ENCODE results near the gene UBQLN1.
"Not testable (repeated sequence)": the region's sequence is repeated elsewhere in the genome, so short reads cannot be mapped to it uniquely, and the experiment has no call there.

UBQLN1 gene

GRCh38 chr9:83707768-83708514 is at the start of gene UBQLN1:
UBQLN1 (minus strand) TSS chr9:83707958; CDS start chr9:83707679, 279 bp downstream.
- H3K27ac Mint-ChIP-seq, result peak within 1 kb of the TSS; percentile 100
- peak within 1 kb of the TSS; percentile 99 to 100 for H3K4me3 Mint-ChIP-seq
- ATAC-seq (replicated peaks) (peak; percentile 84 to 87), DNase-seq (peak; percentile 88)
- H3K4me1 Mint-ChIP-seq, result peaks cover 23 to 45% of the 10 kb centered on the region in 2 donors
- H3K36me3 Mint-ChIP-seq, result peaks cover 17 to 22% of the 10 kb centered on the region in 2 donors
- no peaks in the 10 kb centered on the region for H3K27me3 Mint-ChIP-seq
- H3K9me3 Mint-ChIP-seq, result peaks cover 0 to 2% of the 10 kb centered on the region in 2 donors

GRCh38 chr9:83754383-83754977 is 46.7 kb upstream of the UBQLN1 start:
- H3K27me3 Mint-ChIP-seq, result no peaks in the 10 kb centered on the region
- H3K9me3 Mint-ChIP-seq, result no peaks in the 10 kb centered on the region
- ATAC-seq (replicated peaks) (peak; percentile 34 to 65), DNase-seq (no peak)
- H3K36me3 Mint-ChIP-seq, result peaks cover 7 to 10% of the 10 kb centered on the region in 2 donors
- H3K4me3 Mint-ChIP-seq, result no peak overlapping the region
- H3K27ac Mint-ChIP-seq, result no peak overlapping the region
- H3K4me1 Mint-ChIP-seq, result peaks cover 4 to 6% of the 10 kb centered on the region in 2 donors

- Mint-ChIP-seq H3K36me3 (peaks cover 7 to 10% of the 10 kb centered on the region in 2 donors), H3K4me1 (peaks cover 4 to 6% of the 10 kb centered on the region in 2 donors), H3K9me3 (no peaks in the 10 kb centered on the region), H3K27me3 (no peaks in the 10 kb centered on the region), H3K4me3 (no peak overlapping the region), H3K27ac (no peak overlapping the region)
- no peak for ATAC-seq (replicated peaks)
- no peak for DNase-seq
These were observed 41.9 kb upstream of the UBQLN1 start for GRCh38 chr9:83749706-83750105.

- Mint-ChIP-seq H3K9me3 (no peaks in the 10 kb centered on the region), H3K27ac (no peak overlapping the region), H3K36me3 (peaks cover 0 to under 1% of the 10 kb centered on the region in 2 donors), H3K4me3 (no peak overlapping the region), H3K4me1 (no peaks in the 10 kb centered on the region), H3K27me3 (no peaks in the 10 kb centered on the region)
- DNase-seq (no peak), ATAC-seq (replicated peaks) (no peak)
These were observed 36.4 kb upstream of the UBQLN1 start for GRCh38 chr9:83744206-83744605.

DNA sequence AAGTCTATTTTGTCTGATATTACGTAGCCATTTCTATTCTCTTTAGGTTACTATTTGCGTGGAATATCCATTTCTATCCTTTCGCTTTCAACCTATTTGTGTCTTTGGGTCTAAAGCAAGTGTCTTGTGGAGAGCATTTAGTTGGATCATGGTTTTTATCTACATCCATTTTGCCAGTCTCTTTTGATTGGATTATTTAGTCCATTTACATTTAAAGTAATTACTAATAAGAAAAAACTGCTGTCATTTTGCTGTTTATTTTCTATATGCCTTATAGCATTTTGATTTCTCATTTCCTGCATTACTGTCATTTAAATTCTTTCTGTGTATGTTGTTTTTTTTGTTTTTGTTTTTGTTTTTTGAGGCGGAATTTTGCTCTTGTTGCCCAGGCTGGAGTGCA is 26.0 kb upstream of the UBQLN1 start:
- Mint-ChIP-seq H3K36me3 (peaks cover 4 to 6% of the 10 kb centered on the region in 2 donors), H3K4me3 (no peak overlapping the region), H3K27ac (no peak overlapping the region), H3K27me3 (no peaks in the 10 kb centered on the region), H3K9me3 (peaks cover 3 to 10% of the 10 kb centered on the region in 2 donors), H3K4me1 (no peaks in the 10 kb centered on the region)
- DNase-seq (no peak), ATAC-seq (replicated peaks) (no peak)

GRCh38 chr9:83728591-83729368 is 21.0 kb upstream of the UBQLN1 start:
- H3K4me3 Mint-ChIP-seq; H3K9me3 Mint-ChIP-seq; ATAC-seq (replicated peaks); H3K4me1 Mint-ChIP-seq; H3K27me3 Mint-ChIP-seq; H3K27ac Mint-ChIP-seq; DNase-seq; H3K36me3 Mint-ChIP-seq: not testable (repeated sequence)

- Mint-ChIP-seq H3K27ac (no peak overlapping the region), H3K4me3 (no peak overlapping the region), H3K36me3 (no peaks in the 10 kb centered on the region), H3K27me3 (no peaks in the 10 kb centered on the region), H3K4me1 (no peaks in the 10 kb centered on the region), H3K9me3 (peaks cover 3 to 5% of the 10 kb centered on the region in 2 donors)
- ATAC-seq (replicated peaks) (no peak), DNase-seq (no peak)
These were observed 16.7 kb upstream of the UBQLN1 start for GRCh38 chr9:83724436-83724835.

DNA sequence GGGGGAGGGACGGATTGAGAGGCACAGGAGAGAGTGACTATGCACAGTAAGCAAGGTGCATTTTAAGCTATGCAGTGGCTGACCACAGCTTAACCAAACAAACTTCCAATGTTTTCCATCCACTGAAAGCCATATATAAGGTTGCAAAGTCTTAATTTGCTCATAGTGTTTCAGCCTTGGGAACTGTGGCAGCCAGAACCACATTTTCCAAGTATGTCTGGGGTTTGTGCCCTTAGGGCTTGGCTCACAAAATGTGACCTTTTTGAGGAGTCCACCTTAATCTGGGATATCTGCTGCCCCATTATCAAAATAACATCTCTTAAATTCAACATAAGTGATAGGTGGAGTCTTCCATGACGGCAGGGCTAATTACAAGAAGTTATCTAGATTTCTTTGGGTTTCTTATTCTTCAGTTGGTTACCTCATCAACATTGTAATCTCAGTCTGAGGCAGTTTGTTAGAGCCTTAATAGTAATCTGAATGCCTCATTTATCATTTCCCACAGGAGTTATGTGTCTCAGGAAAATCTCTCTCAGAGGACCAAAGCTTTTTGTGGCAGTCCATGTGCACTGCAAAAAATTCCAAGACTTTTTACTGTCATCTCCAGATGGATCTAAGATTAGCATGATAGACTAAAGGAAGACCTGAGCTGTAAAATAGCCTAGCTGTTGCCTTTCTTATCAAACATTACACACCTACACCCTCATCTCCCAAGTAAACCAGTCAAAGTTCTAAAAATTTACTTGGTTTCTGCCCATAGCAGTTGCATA is 15.2 kb upstream of the UBQLN1 start:
- ATAC-seq (replicated peaks), result no peak
- no peak overlapping the region for H3K27ac Mint-ChIP-seq
- no peak for DNase-seq
- peaks cover 3 to 5% of the 10 kb centered on the region in 2 donors for H3K9me3 Mint-ChIP-seq
- H3K4me1 Mint-ChIP-seq, result no peaks in the 10 kb centered on the region
- H3K36me3 Mint-ChIP-seq, result no peaks in the 10 kb centered on the region
- no peak overlapping the region for H3K4me3 Mint-ChIP-seq
- H3K27me3 Mint-ChIP-seq, result no peaks in the 10 kb centered on the region

GRCh38 chr9:83721509-83721908 is 13.8 kb upstream of the UBQLN1 start:
- no peaks in the 10 kb centered on the region for H3K36me3 Mint-ChIP-seq

DNA sequence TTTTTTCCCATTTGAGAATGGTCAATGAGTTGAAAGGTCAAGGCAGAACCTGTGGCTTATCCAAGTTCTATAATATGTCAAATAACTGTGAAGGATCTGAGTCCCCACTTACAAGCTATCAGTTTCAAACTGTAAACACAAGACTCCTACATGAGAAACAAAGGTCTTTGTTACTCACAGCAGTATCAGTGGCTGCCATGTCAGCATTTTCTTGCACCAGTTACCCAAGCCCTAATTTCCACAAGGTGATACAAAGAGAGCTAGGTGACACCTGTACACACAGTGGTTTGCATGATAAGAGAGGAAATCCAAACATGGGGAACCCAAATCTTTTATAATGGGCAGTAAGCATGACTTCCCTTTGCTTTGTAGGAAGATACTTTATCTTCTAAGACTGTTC is 8.0 kb upstream of the UBQLN1 start:
- Mint-ChIP-seq H3K4me1 (no peaks in the 10 kb centered on the region), H3K27me3 (no peaks in the 10 kb centered on the region), H3K36me3 (no peaks in the 10 kb centered on the region), H3K9me3 (no peaks in the 10 kb centered on the region), H3K27ac (no peak overlapping the region), H3K4me3 (no peak overlapping the region)
- DNase-seq (no peak), ATAC-seq (replicated peaks) (no peak)

More at GRCh38 chr9:83721509-83721908, 13.8 kb upstream of the UBQLN1 start:
- peaks cover 3 to 5% of the 10 kb centered on the region in 2 donors for H3K9me3 Mint-ChIP-seq
- H3K27ac Mint-ChIP-seq, result no peak overlapping the region
- no peak overlapping the region for H3K4me3 Mint-ChIP-seq
- no peaks in the 10 kb centered on the region for H3K27me3 Mint-ChIP-seq
- ATAC-seq (replicated peaks), result no peak
- DNase-seq, result no peak
- no peaks in the 10 kb centered on the region for H3K4me1 Mint-ChIP-seq

DNA sequence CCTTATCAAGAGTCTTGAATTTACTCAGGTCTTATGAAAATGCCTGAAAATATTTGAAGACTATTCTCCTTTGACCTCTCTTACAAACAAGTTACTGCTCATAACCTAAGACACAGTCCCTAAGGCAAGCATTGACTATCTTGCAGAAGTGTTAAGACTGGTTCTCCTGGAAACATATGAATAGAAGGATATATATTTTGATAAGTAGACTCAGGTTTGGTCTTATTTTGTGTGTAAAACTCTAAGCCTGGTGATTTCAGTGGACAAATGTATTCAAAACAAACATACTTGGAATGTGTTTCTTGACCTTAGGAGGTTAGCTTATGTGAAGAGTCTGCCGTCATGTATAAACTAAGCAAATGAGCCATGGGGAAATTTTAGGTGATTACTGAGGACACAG is 7.5 kb upstream of the UBQLN1 start:
- no peaks in the 10 kb centered on the region for H3K9me3 Mint-ChIP-seq
- no peak overlapping the region for H3K4me3 Mint-ChIP-seq
- DNase-seq (no peak), ATAC-seq (replicated peaks) (no peak)
- no peaks in the 10 kb centered on the region for H3K27me3 Mint-ChIP-seq
- no peaks in the 10 kb centered on the region for H3K36me3 Mint-ChIP-seq
- no peak overlapping the region for H3K27ac Mint-ChIP-seq
- H3K4me1 Mint-ChIP-seq, result no peaks in the 10 kb centered on the region

DNA sequence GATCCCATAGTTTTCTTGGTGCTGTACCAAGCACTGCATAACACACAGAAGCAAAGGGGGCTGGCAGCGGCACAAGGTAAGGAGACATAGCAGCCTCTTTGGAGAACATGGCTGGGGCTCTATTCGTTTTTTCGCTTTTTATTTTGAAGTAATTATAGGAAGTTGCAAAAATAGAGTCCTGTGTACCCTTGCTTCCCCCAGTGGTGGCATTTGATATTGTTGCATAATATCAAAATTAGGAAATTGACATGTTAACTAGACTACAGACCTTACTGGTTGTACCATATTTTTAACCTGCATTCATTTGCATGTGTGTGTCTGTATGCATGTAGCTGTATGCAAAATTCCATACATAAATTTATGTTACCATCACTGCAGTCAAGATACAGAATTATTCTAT is 6.6 kb upstream of the UBQLN1 start:
- Mint-ChIP-seq H3K36me3 (no peaks in the 10 kb centered on the region), H3K27ac (no peak overlapping the region), H3K4me3 (no peak overlapping the region), H3K27me3 (no peaks in the 10 kb centered on the region), H3K9me3 (no peaks in the 10 kb centered on the region), H3K4me1 (peaks cover 2 to 3% of the 10 kb centered on the region in 2 donors)
- DNase-seq (no peak), ATAC-seq (replicated peaks) (no peak)

- H3K4me3 Mint-ChIP-seq, result peak overlapping the region; percentile 99 to 100
- no peaks in the 10 kb centered on the region for H3K27me3 Mint-ChIP-seq
- peaks cover 0 to 2% of the 10 kb centered on the region in 2 donors for H3K9me3 Mint-ChIP-seq
- H3K4me1 Mint-ChIP-seq, result peaks cover 21 to 43% of the 10 kb centered on the region in 2 donors
- ATAC-seq (replicated peaks), result peak; percentile 65 to 67
- H3K27ac Mint-ChIP-seq, result peak overlapping the region; percentile 100
- peaks cover 16 to 22% of the 10 kb centered on the region in 2 donors for H3K36me3 Mint-ChIP-seq
- DNase-seq, result peak; percentile 53
These were observed 879 bp upstream of the UBQLN1 start for GRCh38 chr9:83708515-83709158.

GRCh38 chr9:83707518-83707767 is 315 bp downstream of the UBQLN1 start:
- H3K36me3 Mint-ChIP-seq, result peaks cover 18 to 22% of the 10 kb centered on the region in 2 donors
- H3K4me1 Mint-ChIP-seq, result peaks cover 24 to 48% of the 10 kb centered on the region in 2 donors
- H3K4me3 Mint-ChIP-seq, result peak overlapping the region; percentile 99 to 100
- H3K27me3 Mint-ChIP-seq, result no peaks in the 10 kb centered on the region
- ATAC-seq (replicated peaks) (peak; percentile 68 to 70), DNase-seq (no peak)
- peak overlapping the region; percentile 100 for H3K27ac Mint-ChIP-seq
- H3K9me3 Mint-ChIP-seq, result peaks cover 0 to 2% of the 10 kb centered on the region in 2 donors
